Gastrocnemius medialis (tissue), 4 donors: ENCODE results near the gene MRPL49.

Experiments
- CTCF ChIP-seq, 5 experiments: fragments of 450-650 bp in 3 of 5; fragments of 200-600 bp in 2 of 5; sonication (generic) in 2 of 5; IDR thresholded peaks in 4 of 5; conservative IDR thresholded peaks in 1 of 5; 1 replicate in 4 of 5; 2 replicates in 1 of 5; pipeline ENCODE4 v1.5.1; 2016 to 2019; ENCODE audit warnings: antibody characterized with exemption in 5 of 5, mild to moderate bottlenecking in 3 of 5, moderate library complexity in 3 of 5
- POLR2A ChIP-seq, 2 donors: fragments of 450-650 bp; IDR thresholded peaks; one replicate each; pipeline ENCODE4 v1.6.1; 2017; ENCODE audit warnings: antibody characterized with exemption in 2 of 2, mild to moderate bottlenecking in 2 of 2, moderate library complexity in 2 of 2

GRCh38 chr11:65121865-65122696 is at the start of gene MRPL49, which contains the start of gene FAU:
- TF ChIP-seq CTCF (IDR thresholded peaks at IDR 0.05 in 4 of 5, conservative IDR thresholded peaks at IDR 0.05 in 1 of 5): peak in 1 of 5 experiments; percentile 20
- peak; percentile 91 to 95 for TF ChIP-seq POLR2A (IDR thresholded peaks at IDR 0.05)
